Bronchial epithelial cell (primary cell): ENCODE data around the gene NAT8L. TPM values are rescaled to one million over a fixed set of nuclear protein-coding genes. Genes with fewer than 3 reads are reported as not detected.

Experiments used
- DNase-seq: peaks from one replicate; pipeline ENCODE4 v3.0.0-alpha.2; 2010; ENCODE audit warnings: low read depth
- FAIRE-seq: peaks from 2 replicates; lab custom pipeline; 2011; peaks lifted over from hg19 to GRCh38; lab: Jason Lieb, UNC
- H3K27me3 ChIP-seq: 2 replicates; pipeline ENCODE4 v1.5.1; 2011; ENCODE audit warnings: low read length; ENCODE audit not compliant: control insufficient read depth, insufficient read depth
- H3K36me3 ChIP-seq: 2 replicates; pipeline ENCODE4 v1.5.1; 2011; ENCODE audit warnings: low read length; ENCODE audit not compliant: control insufficient read depth, insufficient read depth
- H3K4me3 ChIP-seq: 2 replicates; pipeline ENCODE4 v1.5.1; 2011; ENCODE audit warnings: mild to moderate bottlenecking, low read depth, low read length, control low read depth
- total RNA-seq: library from RNA; depleted of rRNA; stranded (reverse); fragments of >200 nt; gene quantifications from 2 replicates; pipeline ENCODE4 v1.2.1, GENCODE V29; 2014
- TF ChIP-seq, protein P1 (sequence below): IDR thresholded peaks from 2 replicates; pipeline ENCODE4 v1.5.1; 2011; ENCODE audit warnings: mild to moderate bottlenecking, moderate library complexity, low read length, control low read depth, inconsistent platforms; ENCODE audit not compliant: insufficient read depth, severe bottlenecking

The NAT8L gene
- total RNA-seq, 1 donor from 2014 or later, result not detected

DNA sequence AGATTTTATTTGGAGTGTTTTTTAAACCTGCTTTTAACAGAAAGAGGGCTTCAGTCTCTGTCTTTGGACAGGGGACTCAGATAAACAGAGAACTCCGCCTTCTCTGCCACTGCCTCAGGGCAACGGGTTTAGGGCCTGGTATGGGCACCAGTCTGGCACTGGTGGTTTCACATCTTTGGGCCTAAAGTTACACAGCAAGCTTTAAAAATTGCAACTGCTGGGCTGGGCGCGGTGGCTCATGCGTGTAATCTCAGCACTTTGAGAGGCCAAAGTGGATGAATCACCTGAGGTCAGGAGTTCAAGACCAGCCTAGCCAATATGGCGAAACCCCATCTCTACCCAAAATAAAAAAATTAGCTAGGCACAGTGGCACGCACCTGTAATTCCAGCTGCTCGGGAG, 10.3 kb upstream of the NAT8L start:
- Histone ChIP-seq H3K4me3 (no peak overlapping the region), H3K27me3 (no peaks in the 10 kb centered on the region), H3K36me3 (no peaks in the 10 kb centered on the region)
- no peak for FAIRE-seq
- TF ChIP-seq, protein P1, sequence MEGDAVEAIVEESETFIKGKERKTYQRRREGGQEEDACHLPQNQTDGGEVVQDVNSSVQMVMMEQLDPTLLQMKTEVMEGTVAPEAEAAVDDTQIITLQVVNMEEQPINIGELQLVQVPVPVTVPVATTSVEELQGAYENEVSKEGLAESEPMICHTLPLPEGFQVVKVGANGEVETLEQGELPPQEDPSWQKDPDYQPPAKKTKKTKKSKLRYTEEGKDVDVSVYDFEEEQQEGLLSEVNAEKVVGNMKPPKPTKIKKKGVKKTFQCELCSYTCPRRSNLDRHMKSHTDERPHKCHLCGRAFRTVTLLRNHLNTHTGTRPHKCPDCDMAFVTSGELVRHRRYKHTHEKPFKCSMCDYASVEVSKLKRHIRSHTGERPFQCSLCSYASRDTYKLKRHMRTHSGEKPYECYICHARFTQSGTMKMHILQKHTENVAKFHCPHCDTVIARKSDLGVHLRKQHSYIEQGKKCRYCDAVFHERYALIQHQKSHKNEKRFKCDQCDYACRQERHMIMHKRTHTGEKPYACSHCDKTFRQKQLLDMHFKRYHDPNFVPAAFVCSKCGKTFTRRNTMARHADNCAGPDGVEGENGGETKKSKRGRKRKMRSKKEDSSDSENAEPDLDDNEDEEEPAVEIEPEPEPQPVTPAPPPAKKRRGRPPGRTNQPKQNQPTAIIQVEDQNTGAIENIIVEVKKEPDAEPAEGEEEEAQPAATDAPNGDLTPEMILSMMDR, result no peak
- no peak for DNase-seq

- no peaks in the 10 kb centered on the region for H3K27me3 ChIP-seq
- no peak for FAIRE-seq
These were observed 9.7 kb upstream of the NAT8L start for GRCh38 chr4:2049381-2049780.

DNA sequence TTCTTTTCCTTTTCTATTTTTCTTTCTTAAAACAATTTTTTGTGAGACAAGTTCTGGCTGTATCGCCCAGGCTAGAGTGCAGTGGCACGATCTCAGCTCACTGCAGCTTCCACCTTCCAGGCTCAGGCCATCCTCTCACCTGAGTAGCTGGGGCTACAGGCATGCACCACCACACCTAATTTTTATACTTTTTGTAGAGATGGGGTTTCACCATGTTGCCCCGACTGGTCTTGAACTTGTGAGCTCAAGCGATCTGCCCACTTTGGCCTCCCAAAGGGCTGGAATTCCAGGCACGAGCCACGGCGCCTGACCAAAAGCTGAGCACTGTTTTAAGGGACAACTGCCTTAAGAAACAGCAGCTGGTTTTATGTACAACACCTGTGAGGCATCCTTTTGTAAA, 9.3 kb upstream of the NAT8L start:
- TF ChIP-seq, protein P1, result no peak
- DNase-seq, result no peak
- no peaks in the 10 kb centered on the region for H3K36me3 ChIP-seq
- no peaks in the 10 kb centered on the region for H3K27me3 ChIP-seq
- FAIRE-seq, result no peak
- H3K4me3 ChIP-seq, result no peak overlapping the region

More at GRCh38 chr4:2049381-2049780, 9.7 kb upstream of the NAT8L start:
- DNase-seq, result no peak
- Histone ChIP-seq H3K36me3 (no peaks in the 10 kb centered on the region), H3K4me3 (no peak overlapping the region)
- TF ChIP-seq, protein P1, result no peak

DNA sequence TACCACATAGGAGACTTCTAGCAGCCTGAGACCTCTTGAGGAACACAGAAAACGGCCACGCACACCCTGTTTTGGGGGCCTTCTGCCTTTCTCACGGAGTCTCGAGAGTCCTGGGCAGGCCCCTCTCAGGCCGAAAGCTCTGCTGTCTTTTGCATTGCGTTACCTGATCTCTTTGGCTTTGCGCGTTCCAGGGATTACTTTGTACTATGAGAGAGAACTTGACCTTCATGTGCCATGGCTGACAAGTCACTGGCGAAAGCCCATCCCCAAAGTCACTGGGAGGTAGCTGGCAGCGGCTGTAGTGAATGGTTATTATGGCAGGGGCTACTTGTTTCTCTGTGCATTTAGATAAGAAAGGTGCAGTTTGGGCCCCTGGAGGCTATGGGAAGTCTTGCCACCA, 8.0 kb upstream of the NAT8L start:
- TF ChIP-seq, protein P1, result no peak
- DNase-seq, result no peak
- Histone ChIP-seq H3K27me3 (no peaks in the 10 kb centered on the region), H3K36me3 (no peaks in the 10 kb centered on the region), H3K4me3 (no peak overlapping the region)
- FAIRE-seq, result no peak

DNA sequence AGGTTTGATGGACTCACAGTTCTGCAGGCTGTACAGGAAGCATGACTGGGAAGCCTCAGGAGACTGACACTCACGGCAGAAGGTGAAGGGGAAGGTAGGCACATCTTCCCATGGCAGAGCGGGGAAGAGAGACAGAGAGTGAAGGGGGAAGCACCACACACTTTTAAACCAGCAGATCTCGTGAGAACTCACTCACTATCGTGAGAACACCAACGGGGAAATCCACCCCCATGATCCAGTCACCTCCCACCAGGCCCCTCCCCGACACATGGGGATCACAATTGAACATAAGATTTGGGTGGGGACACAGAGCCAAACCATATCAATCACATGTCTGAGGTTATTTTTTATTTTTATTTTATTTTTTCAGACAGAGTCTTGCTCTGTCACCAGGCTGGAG, 4.9 kb upstream of the NAT8L start:
- H3K36me3 ChIP-seq, result no peaks in the 10 kb centered on the region
- TF ChIP-seq, protein P1, result no peak
- no peak for DNase-seq
- H3K4me3 ChIP-seq, result no peak overlapping the region
- no peak for FAIRE-seq
- H3K27me3 ChIP-seq, result peaks cover 13% of the 10 kb centered on the region

GRCh38 chr4:2057382-2058065, 1.6 kb upstream of the NAT8L start:
- TF ChIP-seq, protein P1, result no peak
- no peak overlapping the region for H3K4me3 ChIP-seq
- FAIRE-seq (no peak), DNase-seq (no peak)
- H3K36me3 ChIP-seq, result no peaks in the 10 kb centered on the region
- H3K27me3 ChIP-seq, result peaks cover 15% of the 10 kb centered on the region
